H1 (cell line): ENCODE results near the gene RNF224. TPM values are rescaled to one million over a fixed set of nuclear protein-coding genes. Genes with fewer than 3 reads are reported as not detected.

Source experiments
- MAFK ChIP-seq: IDR thresholded peaks from 2 replicates; pipeline ENCODE4 v1.6.1; 2012; ENCODE audit warnings: low read depth, mild to moderate bottlenecking, improper control_type of control experiment, low read length
- RXRA ChIP-seq: IDR thresholded peaks from 2 replicates; pipeline ENCODE4 v1.6.1; 2011; ENCODE audit warnings: low read depth, mild to moderate bottlenecking, low read length, moderate library complexity; ENCODE audit not compliant: insufficient read depth
- polyA plus RNA-seq, 7 experiments: library from polyadenylated mRNA; depleted of rRNA in 3 of 7; stranded (reverse) in 5 of 7; unstranded in 2 of 7; fragments of >200 nt in 5 of 7; fragments of 200-250 nt in 2 of 7; gene quantifications; 1 replicate in 5 of 7; 2 replicates in 1 of 7; 4 replicates in 1 of 7; pipeline versions ENCODE4 v1.2.1 to v1.2.3, GENCODE V29; 2011 to 2013; ENCODE audit warnings: missing spikeins in 2 of 7, mixed read lengths in 2 of 7
- total RNA-seq: library from RNA; stranded (reverse); fragmentation: NEBNext Ultra II Directional; extraction: Animal tissue kit (Norgen Biotek cat#: 25700); gene quantifications from 2 replicates; pipeline ENCODE4 v1.2.1, GENCODE V29; 2021

RNF224 gene
- total and polyA plus RNA-seq, 2 of the 8 experiments (the other 6 are each of a cell fraction or from before 2014, with no cell fraction given): 0.24 TPM; not detected in 1

DNA sequence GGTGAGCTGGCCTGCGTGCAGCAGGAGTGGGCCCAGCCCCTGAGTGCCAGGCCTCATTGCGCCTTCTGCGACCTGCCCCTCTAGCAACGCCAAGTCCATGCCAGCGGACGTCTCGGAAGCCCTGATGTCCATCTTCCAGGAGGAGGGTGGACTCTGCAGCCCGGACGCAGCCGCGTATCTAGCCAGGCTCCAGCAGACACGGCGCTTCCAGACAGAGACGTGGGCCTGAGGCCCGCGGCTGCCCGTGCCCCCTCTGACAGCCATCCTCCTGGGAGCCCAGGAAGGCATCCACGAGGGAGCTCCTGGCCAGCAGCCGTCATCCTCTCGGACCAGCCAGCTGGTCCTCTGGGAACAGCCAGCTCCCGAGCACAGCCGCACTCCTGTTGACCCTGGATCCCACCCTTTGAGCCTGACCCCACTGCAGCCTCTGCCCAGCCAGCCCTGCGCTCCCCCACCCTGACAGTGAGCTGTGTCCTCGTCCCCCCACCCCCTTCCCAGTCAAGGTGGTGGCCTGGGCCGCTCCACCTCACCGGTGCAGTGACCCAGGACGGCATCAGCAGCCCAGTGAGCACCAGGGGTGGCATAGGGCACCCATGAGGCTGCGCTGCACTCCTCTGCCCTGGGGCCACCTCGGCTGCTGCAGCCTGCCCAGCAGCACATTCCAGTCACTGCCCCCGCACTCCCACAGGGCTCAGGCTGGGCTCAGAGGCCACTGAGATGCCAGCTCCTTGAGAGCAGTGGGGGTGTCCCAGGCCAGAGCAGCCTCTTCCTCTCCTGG lies 10.9 kb upstream of the RNF224 start (continued):
- no peak for TF ChIP-seq MAFK
- TF ChIP-seq RXRA: no peak
